Gastroesophageal sphincter (tissue), 4 donors: Measurements from ENCODE around the gene CACNA2D3. TPM values are rescaled to one million over a fixed set of nuclear protein-coding genes. Genes with fewer than 3 reads are reported as not detected.

Experiments used
- ATAC-seq: fragments of 150-250 bp; one replicate; pipeline ENCODE4 v1.9.1; 2016; ENCODE audit warnings: mild to moderate bottlenecking, moderate library complexity
- H3K27ac ChIP-seq, 4 donors: fragments of 200-600 bp; sonication (generic) in 3 of 4; 1 replicate in 3 of 4; 2 replicates in 1 of 4; pipeline ENCODE4 v1.5.1; 2016 to 2019
- H3K27me3 ChIP-seq: fragments of 200-600 bp; sonication (generic); one replicate; pipeline ENCODE4 v1.5.1; 2019
- H3K36me3 ChIP-seq, 2 donors: fragments of 200-600 bp; sonication (generic); one replicate each; pipeline ENCODE4 v1.5.1; 2019; ENCODE audit warnings: control low read depth in 1 of 2
- H3K4me1 ChIP-seq, 3 donors: fragments of 200-600 bp; sonication (generic); 1 replicate in 2 of 3; 2 replicates in 1 of 3; pipeline ENCODE4 v1.5.1; 2016 to 2019; ENCODE audit warnings: control low read depth in 2 of 3
- H3K4me3 ChIP-seq, 2 donors: fragments of 200-600 bp; sonication (generic); one replicate each; pipeline ENCODE4 v1.5.1; 2019; ENCODE audit warnings: mild to moderate bottlenecking in 1 of 2, moderate library complexity in 1 of 2
- H3K9me3 ChIP-seq, 3 donors: fragments of 200-600 bp; sonication (generic); one replicate each; pipeline ENCODE4 v1.5.1; 2017 to 2019; ENCODE audit warnings: control low read depth in 2 of 3
- CTCF ChIP-seq, 4 experiments: fragments of 200-600 bp in 2 of 4; fragments of 450-650 bp in 2 of 4; sonication (generic) in 1 of 4; IDR thresholded peaks; one replicate each; pipeline ENCODE4 v1.5.1; 2017 to 2019; ENCODE audit warnings: antibody characterized with exemption in 4 of 4, mild to moderate bottlenecking in 2 of 4, moderate library complexity in 2 of 4
- EP300 ChIP-seq: sonication (generic); formaldehyde crosslinking; IDR thresholded peaks from one replicate; pipeline ENCODE4 v1.6.1; 2017; ENCODE audit warnings: antibody characterized with exemption, mild to moderate bottlenecking
- POLR2A ChIP-seq, 2 donors: fragments of 450-650 bp; IDR thresholded peaks; one replicate each; pipeline ENCODE4 v1.6.1; 2017; ENCODE audit warnings: antibody characterized with exemption in 2 of 2, mild to moderate bottlenecking in 2 of 2, moderate library complexity in 1 of 2
- POLR2AphosphoS5 ChIP-seq: sonication (generic); formaldehyde crosslinking; IDR thresholded peaks from one replicate; pipeline ENCODE4 v1.6.1; 2017; ENCODE audit warnings: antibody characterized with exemption
- WGBS, 2 donors: methylation state at CpG; one replicate each; pipeline ENCODE4 v1.1.5; 2018; ENCODE audit warnings: low coverage in 1 of 2; 5-methylcytosine and 5-hydroxymethylcytosine counted together
- total RNA-seq, 4 donors: library from RNA; depleted of rRNA; stranded (reverse); fragments of >200 nt; gene quantifications; one replicate each; pipeline ENCODE4 v1.1.0, GENCODE V29; 2016

CACNA2D3 gene
- total RNA-seq, 4 donors from 2014 or later, result 0.94 to 6.5 (median 3.5) TPM

- TF ChIP-seq CTCF (IDR thresholded peaks at IDR 0.05), result no peak
- no peak for TF ChIP-seq POLR2AphosphoS5
- TF ChIP-seq POLR2A (IDR thresholded peaks at IDR 0.05), result no peak
- no peak for TF ChIP-seq EP300
- H3K36me3 ChIP-seq, result no peaks in the 10 kb centered on the region
- H3K27me3 ChIP-seq, result no peaks in the 10 kb centered on the region
- 67 to 82% methylated on average over 1 to 2 of the region's 2 CpGs for WGBS, 2 donors
- no peaks in the 10 kb centered on the region for H3K4me1 ChIP-seq
- no peak overlapping the region for H3K4me3 ChIP-seq
- H3K27ac ChIP-seq, result no peak overlapping the region
- no peak for ATAC-seq
- H3K9me3 ChIP-seq, result no peaks in the 10 kb centered on the region
Measured at GRCh38 chr3:54843352-54843751, 721.0 kb downstream of the CACNA2D3 start.

GRCh38 chr3:54844211-54844610, 721.9 kb downstream of the CACNA2D3 start:
- no peak for TF ChIP-seq CTCF (IDR thresholded peaks at IDR 0.05)
- TF ChIP-seq POLR2AphosphoS5, result no peak
- TF ChIP-seq POLR2A (IDR thresholded peaks at IDR 0.05), result no peak
- TF ChIP-seq EP300, result no peak
- Histone ChIP-seq H3K9me3 (no peaks in the 10 kb centered on the region), H3K36me3 (no peaks in the 10 kb centered on the region), H3K4me1 (no peaks in the 10 kb centered on the region), H3K4me3 (no peak overlapping the region), H3K27me3 (no peaks in the 10 kb centered on the region), H3K27ac (no peak overlapping the region)
- WGBS, 2 donors, result 79 to 84% methylated on average over 5 of the region's 5 CpGs
- no peak for ATAC-seq

GRCh38 chr3:54845011-54845410, 722.7 kb downstream of the CACNA2D3 start:
- no peak for TF ChIP-seq EP300
- TF ChIP-seq CTCF (IDR thresholded peaks at IDR 0.05), result no peak
- no peak for TF ChIP-seq POLR2A (IDR thresholded peaks at IDR 0.05)
- no peak for TF ChIP-seq POLR2AphosphoS5
- Histone ChIP-seq H3K27me3 (no peaks in the 10 kb centered on the region), H3K4me1 (no peaks in the 10 kb centered on the region), H3K27ac (no peak overlapping the region), H3K9me3 (no peaks in the 10 kb centered on the region), H3K4me3 (no peak overlapping the region), H3K36me3 (no peaks in the 10 kb centered on the region)
- WGBS, 2 donors, result 45 to 68% methylated on average over 2 to 4 of the region's 4 CpGs
- ATAC-seq, result no peak

GRCh38 chr3:54845551-54845950, 723.2 kb downstream of the CACNA2D3 start:
- no peak for ATAC-seq
- H3K36me3 ChIP-seq, result no peaks in the 10 kb centered on the region
- no peaks in the 10 kb centered on the region for H3K27me3 ChIP-seq
- WGBS, 2 donors, result 62 to 76% methylated on average over 5 of the region's 5 CpGs
- TF ChIP-seq POLR2A (IDR thresholded peaks at IDR 0.05), result no peak
- TF ChIP-seq CTCF (IDR thresholded peaks at IDR 0.05), result no peak
- TF ChIP-seq POLR2AphosphoS5, result no peak
- TF ChIP-seq EP300, result no peak
- no peak overlapping the region for H3K4me3 ChIP-seq
- no peaks in the 10 kb centered on the region for H3K9me3 ChIP-seq
- H3K27ac ChIP-seq, result no peak overlapping the region
- H3K4me1 ChIP-seq, result no peaks in the 10 kb centered on the region

- H3K9me3 ChIP-seq, result no peaks in the 10 kb centered on the region
- WGBS, 2 donors, result 75 to 79% methylated on average over 4 of the region's 4 CpGs
- no peak overlapping the region for H3K4me3 ChIP-seq
- H3K27me3 ChIP-seq, result no peaks in the 10 kb centered on the region
- no peaks in the 10 kb centered on the region for H3K4me1 ChIP-seq
- ATAC-seq, result no peak
- H3K27ac ChIP-seq, result no peak overlapping the region
- H3K36me3 ChIP-seq, result no peaks in the 10 kb centered on the region
- no peak for TF ChIP-seq POLR2A (IDR thresholded peaks at IDR 0.05)
- TF ChIP-seq POLR2AphosphoS5, result no peak
- no peak for TF ChIP-seq EP300
- TF ChIP-seq CTCF (IDR thresholded peaks at IDR 0.05), result no peak
Measured at GRCh38 chr3:54846119-54846518, 723.8 kb downstream of the CACNA2D3 start.
